Measurements from ENCODE around the gene WFIKKN2.

Gene WFIKKN2

DNA sequence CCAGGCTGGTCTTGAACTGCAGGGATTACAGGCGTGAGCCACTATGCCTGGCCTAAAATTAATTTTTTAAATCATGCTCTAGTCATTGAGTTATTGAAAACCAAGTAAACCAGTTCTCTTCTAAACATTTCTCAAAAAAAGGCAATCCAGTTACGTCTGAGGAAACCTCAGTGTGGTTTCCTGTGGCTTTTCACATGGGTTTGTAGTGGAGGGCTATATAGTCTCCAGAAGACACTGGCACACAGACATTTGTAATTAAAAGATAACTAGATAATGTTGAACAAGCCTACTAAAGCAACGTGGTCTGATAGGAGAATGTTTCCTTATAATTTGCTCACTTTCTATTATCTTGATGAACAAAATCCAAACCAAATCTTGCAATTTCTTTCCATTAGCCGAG, 36.0 kb downstream of the WFIKKN2 start:
- no peak for TF ChIP-seq FOXP2 (optimal IDR thresholded peaks at IDR 0.05; ENCODE audit: borderline replicate concordance, extremely low read depth, extremely low read length, insufficient read depth)
- TF ChIP-seq REST (IDR thresholded peaks at IDR 0.05; ENCODE audit: insufficient read depth in 1 of 2, low read depth in 2 of 2, low read length in 2 of 2), result no peak
- TF ChIP-seq SIN3A (IDR thresholded peaks at IDR 0.05; ENCODE audit: borderline replicate concordance, insufficient read depth, low read length), result no peak
- TF ChIP-seq POLR2AphosphoS5 (IDR thresholded peaks at IDR 0.05; ENCODE audit: low read depth, low read length), result no peak
- TF ChIP-seq TAF1 (IDR thresholded peaks at IDR 0.05; ENCODE audit: borderline replicate concordance, insufficient read depth, low read length), result no peak

GRCh38 chr17:50871898-50872297, 36.5 kb downstream of the WFIKKN2 start:
- TF ChIP-seq SIN3A (IDR thresholded peaks at IDR 0.05; ENCODE audit: borderline replicate concordance, insufficient read depth, low read length), result no peak
- no peak for TF ChIP-seq REST (IDR thresholded peaks at IDR 0.05; ENCODE audit: insufficient read depth in 1 of 2, low read depth in 2 of 2, low read length in 2 of 2)
- no peak for TF ChIP-seq FOXP2 (optimal IDR thresholded peaks at IDR 0.05; ENCODE audit: borderline replicate concordance, extremely low read depth, extremely low read length, insufficient read depth)
- no peak for TF ChIP-seq TAF1 (IDR thresholded peaks at IDR 0.05; ENCODE audit: borderline replicate concordance, insufficient read depth, low read length)
- TF ChIP-seq POLR2AphosphoS5 (IDR thresholded peaks at IDR 0.05; ENCODE audit: low read depth, low read length), result no peak

GRCh38 chr17:50872710-50873424, 37.5 kb downstream of the WFIKKN2 start:
- TF ChIP-seq FOXP2 (optimal IDR thresholded peaks at IDR 0.05; ENCODE audit: borderline replicate concordance, extremely low read depth, extremely low read length, insufficient read depth), result no peak
- TF ChIP-seq REST (IDR thresholded peaks at IDR 0.05; ENCODE audit: insufficient read depth in 1 of 2, low read depth in 2 of 2, low read length in 2 of 2), result no peak
- no peak for TF ChIP-seq POLR2AphosphoS5 (IDR thresholded peaks at IDR 0.05; ENCODE audit: low read depth, low read length)
- TF ChIP-seq SIN3A (IDR thresholded peaks at IDR 0.05; ENCODE audit: borderline replicate concordance, insufficient read depth, low read length), result no peak
- TF ChIP-seq TAF1 (IDR thresholded peaks at IDR 0.05; ENCODE audit: borderline replicate concordance, insufficient read depth, low read length), result no peak

DNA sequence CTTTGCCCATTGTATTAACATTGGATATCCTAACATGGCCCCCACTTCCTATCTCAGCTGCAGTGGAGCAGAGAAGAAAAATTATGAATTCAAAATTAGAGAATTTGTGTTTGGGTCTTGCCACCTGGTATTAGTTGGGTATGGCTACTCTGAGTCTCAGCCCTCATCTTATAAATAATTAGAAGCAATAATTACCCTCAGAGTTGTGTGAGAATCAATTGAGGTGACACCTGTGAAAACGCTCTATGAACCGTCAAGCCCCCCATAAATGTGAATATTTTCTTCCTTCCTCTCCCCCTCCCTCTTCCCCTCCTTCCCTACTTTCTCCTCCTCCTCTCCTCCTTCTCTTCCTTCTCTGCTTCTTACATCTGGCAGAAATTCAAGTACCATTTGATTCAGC, 39.7 kb downstream of the WFIKKN2 start:
- no peak for TF ChIP-seq FOXP2 (optimal IDR thresholded peaks at IDR 0.05; ENCODE audit: borderline replicate concordance, extremely low read depth, extremely low read length, insufficient read depth)
- no peak for TF ChIP-seq TAF1 (IDR thresholded peaks at IDR 0.05; ENCODE audit: borderline replicate concordance, insufficient read depth, low read length)
- TF ChIP-seq POLR2AphosphoS5 (IDR thresholded peaks at IDR 0.05; ENCODE audit: low read depth, low read length), result no peak
- no peak for TF ChIP-seq SIN3A (IDR thresholded peaks at IDR 0.05; ENCODE audit: borderline replicate concordance, insufficient read depth, low read length)
- no peak for TF ChIP-seq REST (IDR thresholded peaks at IDR 0.05; ENCODE audit: insufficient read depth in 1 of 2, low read depth in 2 of 2, low read length in 2 of 2)
